GM10248 (cell line): ENCODE results near the gene CISD1.
A peak's percentile ranks its signal among the peaks of the same experiment; 100 is the strongest.

Source experiments
- CTCF ChIA-PET: fragments of 300-600 bp; sonication (Branson Sonifier 250); formaldehyde crosslinking; extraction: SDS; loops from one replicate; lab custom pipeline; 2021; ENCODE audit warnings: antibody characterized with exemption; lab: Yijun Ruan, JAX
- POLR2A ChIA-PET: fragments of 350-650 bp; sonication (Branson Sonifier 250); formaldehyde crosslinking; extraction: SDS; loops from one replicate; lab custom pipeline; 2020; ENCODE audit warnings: antibody characterized with exemption; lab: Yijun Ruan, JAX
- DNase-seq: peaks from one replicate; pipeline ENCODE4 v3.0.0; 2012; ENCODE audit errors: extremely low spot score
- CTCF ChIP-seq: IDR thresholded peaks from 2 replicates; pipeline ENCODE4 v1.5.1; 2012; ENCODE audit warnings: mild to moderate bottlenecking, low read depth; ENCODE audit errors: extremely low read depth, missing control alignments, control extremely low read depth

CISD1 gene

GRCh38 chr10:58282615-58283014 is 13.7 kb downstream of the CISD1 start:
- TF ChIP-seq CTCF = no peak
- ChIA-PET CTCF (interaction anchor here (1.3 to 1.9 kb wide), 2 partner anchors 9 to 17 kb away, joined by 6 to 7 read pairs; no protein-coding TSS in a partner anchor), POLR2A (no interaction called here)

GRCh38 chr10:58291538-58292174 is 22.7 kb downstream of the CISD1 start:
- ChIA-PET CTCF (interaction anchor here (0.7 to 7.4 kb wide), 29 partner anchors 8 to 1367 kb away, joined by 3 to 149 read pairs (median 5); partner anchors contain the start of genes CISD1 and TFAM), POLR2A (interaction anchor here (0.7 kb wide), 1 partner anchor 22 kb away, joined by 3 read pairs; no protein-coding TSS in a partner anchor)
- peak; percentile 67 for TF ChIP-seq CTCF
- peak; percentile 37 for DNase-seq

More at GRCh38 chr10:58282615-58283014, 13.7 kb downstream of the CISD1 start:
- DNase-seq = peak; percentile 61

- ChIA-PET CTCF (interaction anchor here (1.1 to 7.4 kb wide), 5 partner anchors 8 to 115 kb away, joined by 3 to 149 read pairs (median 3); no protein-coding TSS in a partner anchor), POLR2A (no interaction called here)
- no peak for DNase-seq
- TF ChIP-seq CTCF = no peak
These were observed 25.0 kb downstream of the CISD1 start for GRCh38 chr10:58293989-58294388.

GRCh38 chr10:58299580-58299979 is 30.6 kb downstream of the CISD1 start:
- peak; percentile 88 for TF ChIP-seq CTCF
- DNase-seq = peak; percentile 66
- CTCF ChIA-PET = interaction anchor here (0.6 to 4.2 kb wide), 32 partner anchors 8 to 150 kb away, joined by 3 to 60 read pairs (median 6); partner anchors contain the start of genes CISD1, TFAM and UBE2D1
- POLR2A ChIA-PET = no interaction called here

- ChIA-PET POLR2A (no interaction called here), CTCF (interaction anchor here (1.0 to 4.2 kb wide), 14 partner anchors 10 to 127 kb away, joined by 3 to 60 read pairs (median 9); partner anchors contain the start of genes TFAM and UBE2D1)
- no peak for DNase-seq
- no peak for TF ChIP-seq CTCF
These were observed 31.7 kb downstream of the CISD1 start for GRCh38 chr10:58300676-58301075.

GRCh38 chr10:58302254-58302653 is 33.3 kb downstream of the CISD1 start:
- ChIA-PET CTCF (interaction anchor here (1.0 to 4.2 kb wide), 5 partner anchors 9 to 124 kb away, joined by 3 to 60 read pairs (median 22); partner anchors contain the start of gene TFAM), POLR2A (no interaction called here)
- no peak for TF ChIP-seq CTCF
- DNase-seq = no peak
